GM23248 (cell line): ENCODE results near the gene SDR39U1.

Experiments
- EZH2 ChIP-seq: fragments of 200-600 bp; sonication (generic); IDR thresholded peaks from 2 replicates; pipeline ENCODE4 v1.6.1; 2018; ENCODE audit warnings: antibody characterized with exemption, mild to moderate bottlenecking; ENCODE audit not compliant: insufficient read depth, poor library complexity, severe bottlenecking
- EZH2phosphoT487 ChIP-seq: fragments of 200-600 bp; sonication (generic); IDR thresholded peaks from 2 replicates; pipeline ENCODE4 v1.6.1; 2018; ENCODE audit warnings: antibody characterized with exemption, moderate library complexity, mild to moderate bottlenecking, low read depth; ENCODE audit not compliant: insufficient read depth

DNA sequence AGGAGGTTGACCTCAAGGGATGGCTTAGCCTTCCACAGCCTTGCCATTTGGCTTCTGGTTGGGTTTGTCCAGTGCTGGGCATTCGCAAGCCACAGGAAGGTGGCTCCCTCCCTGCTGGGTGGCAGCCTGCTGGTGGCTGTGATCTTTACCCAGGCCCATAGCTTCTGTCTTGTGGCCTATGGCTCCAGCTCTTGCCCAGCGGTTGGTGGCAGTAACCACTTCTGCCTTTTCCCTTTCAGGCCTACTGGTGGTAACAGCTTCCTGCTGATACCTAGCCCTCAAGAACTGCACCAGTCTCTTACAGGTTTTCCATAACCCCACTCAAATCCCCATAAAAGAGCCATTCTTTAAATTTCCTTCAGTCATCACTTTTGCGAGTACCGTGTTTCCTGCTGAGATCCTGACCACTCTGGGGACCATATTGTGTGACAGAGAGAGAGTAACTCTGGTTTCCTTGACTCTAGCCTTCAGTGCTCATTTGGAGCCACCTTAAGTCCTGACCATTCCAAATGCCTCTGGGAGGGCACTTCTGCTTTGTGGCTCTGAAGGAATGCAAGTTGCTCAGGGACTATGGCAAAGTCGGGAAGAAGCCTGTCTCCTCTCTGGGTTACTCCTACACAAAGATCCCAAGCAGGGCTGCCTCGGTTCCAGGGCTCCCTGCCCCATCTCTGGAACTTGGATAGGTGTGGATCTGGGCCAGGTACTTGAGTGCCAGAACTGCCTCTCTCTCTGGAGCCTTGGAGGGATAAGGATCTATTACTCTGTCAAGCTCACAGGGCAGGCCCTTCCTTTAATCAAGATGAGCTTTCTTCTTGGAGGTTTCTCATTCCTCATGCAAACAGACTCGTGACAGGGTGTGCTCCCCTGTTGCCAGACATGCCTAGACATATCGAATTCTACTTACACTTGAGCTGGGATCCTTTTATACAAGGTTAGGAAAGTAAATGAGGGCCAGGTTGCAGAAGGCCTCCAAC, 46.7 kb downstream of the SDR39U1 start:
- TF ChIP-seq EZH2phosphoT487 (no peak), EZH2 (no peak)
